ENCODE results near the gene KIAA1614. TPM values are rescaled to one million over a fixed set of nuclear protein-coding genes. Genes with fewer than 3 reads are reported as not detected.

Gene KIAA1614
- total RNA-seq, 1 donor from 2014 or later = 9.1 TPM

GRCh38 chr1:180920193-180920592 is 7.5 kb downstream of the KIAA1614 start:
- Histone ChIP-seq H3K9me3 (replicated peaks) (no peaks in the 10 kb centered on the region), H3K4me1 (peaks cover 3% of the 10 kb centered on the region), H3K4me3 (no peak overlapping the region), H3K27me3 (ENCODE audit: low read depth) (no peaks in the 10 kb centered on the region), H3K27ac (replicated peaks) (no peak overlapping the region), H3K36me3 (peaks cover 20% of the 10 kb centered on the region)
- no peak for DNase-seq
- TF ChIP-seq CTCF (IDR thresholded peaks at IDR 0.05; ENCODE audit: borderline replicate concordance) = no peak
- intact Hi-C loops (cut with micrococcal nuclease) = no loop called here

DNA sequence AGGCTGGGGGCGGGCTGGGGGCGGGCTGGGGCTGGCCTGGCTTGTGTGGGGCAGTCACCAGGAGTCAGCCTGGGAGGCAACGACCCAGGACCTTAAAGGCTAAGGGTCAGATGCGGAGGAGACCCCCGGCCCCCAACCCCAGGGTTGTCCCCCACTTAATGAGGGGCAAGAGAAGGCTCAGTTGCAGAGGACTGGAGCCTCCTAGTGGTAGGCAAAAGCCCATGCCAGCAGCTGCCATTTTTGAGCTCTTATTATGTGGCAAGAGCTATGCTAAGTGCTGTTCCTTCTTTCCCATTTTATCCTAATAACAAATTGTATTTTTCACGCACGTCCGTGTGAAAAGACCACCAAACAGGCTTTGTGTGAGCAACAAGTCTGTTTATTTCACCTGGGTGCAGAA is 8.0 kb downstream of the KIAA1614 start:
- DNase-seq = no peak
- H3K27ac ChIP-seq (replicated peaks) = no peak overlapping the region
- H3K27me3 ChIP-seq (ENCODE audit: low read depth) = no peaks in the 10 kb centered on the region
- peak; percentile 38 for TF ChIP-seq CTCF (IDR thresholded peaks at IDR 0.05; ENCODE audit: borderline replicate concordance)
- H3K4me1 ChIP-seq = peaks cover 8% of the 10 kb centered on the region
- intact Hi-C loops (cut with micrococcal nuclease) = no loop called here
- no peak overlapping the region for H3K4me3 ChIP-seq
- H3K36me3 ChIP-seq = peaks cover 20% of the 10 kb centered on the region
- no peaks in the 10 kb centered on the region for H3K9me3 ChIP-seq (replicated peaks)

- Histone ChIP-seq H3K27ac (replicated peaks) (no peak overlapping the region), H3K4me1 (peaks cover 15% of the 10 kb centered on the region), H3K9me3 (replicated peaks) (no peaks in the 10 kb centered on the region), H3K36me3 (peaks cover 18% of the 10 kb centered on the region), H3K4me3 (no peak overlapping the region), H3K27me3 (ENCODE audit: low read depth) (no peaks in the 10 kb centered on the region)
- intact Hi-C loops (cut with micrococcal nuclease) = no loop called here
- TF ChIP-seq CTCF (IDR thresholded peaks at IDR 0.05; ENCODE audit: borderline replicate concordance) = no peak
- no peak for DNase-seq
These were observed 8.7 kb downstream of the KIAA1614 start for GRCh38 chr1:180921386-180921785.

GRCh38 chr1:180921891-180922630 is 9.4 kb downstream of the KIAA1614 start:
- Histone ChIP-seq H3K36me3 (peaks cover 12% of the 10 kb centered on the region), H3K27me3 (ENCODE audit: low read depth) (no peaks in the 10 kb centered on the region), H3K9me3 (replicated peaks) (no peaks in the 10 kb centered on the region), H3K4me1 (peaks cover 21% of the 10 kb centered on the region), H3K27ac (replicated peaks) (no peak overlapping the region), H3K4me3 (no peak overlapping the region)
- TF ChIP-seq CTCF (IDR thresholded peaks at IDR 0.05; ENCODE audit: borderline replicate concordance) = no peak
- no peak for DNase-seq
- intact Hi-C loops (cut with micrococcal nuclease) = no loop called here

DNA sequence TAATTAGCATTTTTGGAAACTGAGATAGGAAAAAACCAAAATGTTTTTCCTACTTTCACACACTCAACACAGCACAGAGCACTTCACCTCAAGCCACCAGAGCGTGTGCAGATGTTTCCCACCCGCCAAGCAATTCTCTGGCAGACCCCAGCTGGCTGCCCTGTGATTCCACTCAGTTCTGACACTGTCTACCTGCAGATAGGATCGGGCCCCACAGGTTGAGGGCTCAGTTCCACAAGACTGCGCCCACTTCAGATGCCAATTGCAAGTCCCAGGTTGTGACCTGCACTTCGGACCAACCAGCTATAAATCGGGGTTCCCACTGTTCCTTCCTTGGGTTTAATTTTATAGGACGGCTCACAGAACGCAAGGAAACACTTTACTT is 9.9 kb downstream of the KIAA1614 start:
- no peaks in the 10 kb centered on the region for H3K27me3 ChIP-seq (ENCODE audit: low read depth)
- no peak for DNase-seq
- H3K9me3 ChIP-seq (replicated peaks) = no peaks in the 10 kb centered on the region
- intact Hi-C loops (cut with micrococcal nuclease) = no loop called here
- no peak for TF ChIP-seq CTCF (IDR thresholded peaks at IDR 0.05; ENCODE audit: borderline replicate concordance)
- H3K27ac ChIP-seq (replicated peaks) = no peak overlapping the region
- peaks cover 10% of the 10 kb centered on the region for H3K36me3 ChIP-seq
- no peak overlapping the region for H3K4me3 ChIP-seq
- peaks cover 27% of the 10 kb centered on the region for H3K4me1 ChIP-seq

All from left ventricle myocardium inferior (tissue), 1 donor.